ENCODE measurements around the gene HPCAL1.

The HPCAL1 gene

GRCh38 chr2:10428924-10429323 lies 126.2 kb downstream of the HPCAL1 start:
- Histone ChIP-seq H3K27me3 (replicated peaks in 2 of 5; ENCODE audit: control insufficient read depth in 4 of 5, insufficient read depth in 5 of 5, low read length in 4 of 5) (peaks cover 0 to 13% (median 0%) of the 10 kb centered on the region in 5 experiments), H3K36me3 (ENCODE audit: control insufficient read depth in 4 of 4, insufficient read depth in 4 of 4, low read length in 3 of 4) (peaks cover 2 to 42% (median 22%) of the 10 kb centered on the region in 4 experiments), H3K9me3 (ENCODE audit: control extremely low read depth in 1 of 5, control insufficient read depth in 4 of 5, insufficient read depth in 2 of 5, low read depth in 1 of 5, low read length in 4 of 5) (no peaks in the 10 kb centered on the region), H3K4me1 (ENCODE audit: control extremely low read depth in 1 of 4, control insufficient read depth in 4 of 4, insufficient read depth in 4 of 4, low read length in 3 of 4) (peaks cover 0 to 12% (median 8%) of the 10 kb centered on the region in 4 experiments), H3K4me3 (ENCODE audit: control insufficient read depth in 1 of 7, extremely low read depth in 1 of 7, insufficient read depth in 4 of 7, low read depth in 2 of 7, low read length in 6 of 7) (no peak overlapping the region), H3K27ac (ENCODE audit: insufficient read depth in 1 of 2, low read depth in 1 of 2, low read length in 2 of 2, poor library complexity in 1 of 2, severe bottlenecking in 2 of 2) (no peak overlapping the region)
- whole genome bisulfite sequencing (ENCODE audit: insufficient coverage) = 96% methylated on average over 3 of the region's 3 CpGs
- no peak for DNase-seq
- POLR2A ChIA-PET = no interaction called here
- CTCF ChIA-PET = no interaction called here

GRCh38 chr2:10430886-10431622 lies 128.3 kb downstream of the HPCAL1 start:
- no peaks in the 10 kb centered on the region for H3K9me3 ChIP-seq (ENCODE audit: control extremely low read depth in 1 of 5, control insufficient read depth in 4 of 5, insufficient read depth in 2 of 5, low read depth in 1 of 5, low read length in 4 of 5)
- no peak overlapping the region for H3K27ac ChIP-seq (ENCODE audit: insufficient read depth in 1 of 2, low read depth in 1 of 2, low read length in 2 of 2, poor library complexity in 1 of 2, severe bottlenecking in 2 of 2)
- peaks cover 0 to 14% (median 11%) of the 10 kb centered on the region in 4 experiments for H3K4me1 ChIP-seq (ENCODE audit: control extremely low read depth in 1 of 4, control insufficient read depth in 4 of 4, insufficient read depth in 4 of 4, low read length in 3 of 4)
- CTCF ChIA-PET = interaction anchor here (0.7 to 2.8 kb wide), 9 partner anchors 8 to 334 kb away, joined by 3 to 16 read pairs (median 3); no protein-coding TSS in a partner anchor
- POLR2A ChIA-PET = no interaction called here
- no peak overlapping the region for H3K4me3 ChIP-seq (ENCODE audit: control insufficient read depth in 1 of 7, extremely low read depth in 1 of 7, insufficient read depth in 4 of 7, low read depth in 2 of 7, low read length in 6 of 7)
- peaks cover 0 to 13% (median 0%) of the 10 kb centered on the region in 5 experiments for H3K27me3 ChIP-seq (replicated peaks in 2 of 5; ENCODE audit: control insufficient read depth in 4 of 5, insufficient read depth in 5 of 5, low read length in 4 of 5)
- DNase-seq = no peak
- H3K36me3 ChIP-seq (ENCODE audit: control insufficient read depth in 4 of 4, insufficient read depth in 4 of 4, low read length in 3 of 4) = peaks cover 0 to 21% (median 8%) of the 10 kb centered on the region in 4 experiments
- 93% methylated on average over 3 of the region's 8 CpGs for WGBS (ENCODE audit: insufficient coverage)

- Histone ChIP-seq H3K9me3 (ENCODE audit: control extremely low read depth in 1 of 5, control insufficient read depth in 4 of 5, insufficient read depth in 2 of 5, low read depth in 1 of 5, low read length in 4 of 5) (no peaks in the 10 kb centered on the region), H3K4me1 (ENCODE audit: control extremely low read depth in 1 of 4, control insufficient read depth in 4 of 4, insufficient read depth in 4 of 4, low read length in 3 of 4) (peaks cover 0 to 14% (median 11%) of the 10 kb centered on the region in 4 experiments), H3K27ac (ENCODE audit: insufficient read depth in 1 of 2, low read depth in 1 of 2, low read length in 2 of 2, poor library complexity in 1 of 2, severe bottlenecking in 2 of 2) (no peak overlapping the region), H3K27me3 (replicated peaks in 2 of 5; ENCODE audit: control insufficient read depth in 4 of 5, insufficient read depth in 5 of 5, low read length in 4 of 5) (peaks cover 0 to 13% (median 0%) of the 10 kb centered on the region in 5 experiments), H3K4me3 (ENCODE audit: control insufficient read depth in 1 of 7, extremely low read depth in 1 of 7, insufficient read depth in 4 of 7, low read depth in 2 of 7, low read length in 6 of 7) (peak overlapping the region in 5 of 7 experiments; percentile 2 to 73 (median 63)), H3K36me3 (ENCODE audit: control insufficient read depth in 4 of 4, insufficient read depth in 4 of 4, low read length in 3 of 4) (peaks cover 0 to 14% (median 3%) of the 10 kb centered on the region in 4 experiments)
- WGBS (ENCODE audit: insufficient coverage) = 69% methylated on average over 15 of the region's 16 CpGs
- POLR2A ChIA-PET = interaction anchor here (0.9 kb wide), 1 partner anchor 128 kb away, joined by 5 read pairs; no protein-coding TSS in a partner anchor
- CTCF ChIA-PET = interaction anchor here (0.8 to 4.4 kb wide), 9 partner anchors 7 to 335 kb away, joined by 3 to 80 read pairs (median 4); partner anchors contain the start of gene RRM2
- peak in 2 of 3 donors; percentile 43 for DNase-seq
These were observed 129.1 kb downstream of the HPCAL1 start for GRCh38 chr2:10431797-10432196.

- Histone ChIP-seq H3K4me3 (ENCODE audit: control insufficient read depth in 1 of 7, extremely low read depth in 1 of 7, insufficient read depth in 4 of 7, low read depth in 2 of 7, low read length in 6 of 7) (peak overlapping the region; percentile 2 to 73 (median 45)), H3K4me1 (ENCODE audit: control extremely low read depth in 1 of 4, control insufficient read depth in 4 of 4, insufficient read depth in 4 of 4, low read length in 3 of 4) (peaks cover 0 to 14% (median 11%) of the 10 kb centered on the region in 4 experiments), H3K27me3 (replicated peaks in 2 of 5; ENCODE audit: control insufficient read depth in 4 of 5, insufficient read depth in 5 of 5, low read length in 4 of 5) (peaks cover 0 to 13% (median 0%) of the 10 kb centered on the region in 5 experiments), H3K9me3 (ENCODE audit: control extremely low read depth in 1 of 5, control insufficient read depth in 4 of 5, insufficient read depth in 2 of 5, low read depth in 1 of 5, low read length in 4 of 5) (no peaks in the 10 kb centered on the region), H3K36me3 (ENCODE audit: control insufficient read depth in 4 of 4, insufficient read depth in 4 of 4, low read length in 3 of 4) (peaks cover 0 to 7% (median 0%) of the 10 kb centered on the region in 4 experiments), H3K27ac (ENCODE audit: insufficient read depth in 1 of 2, low read depth in 1 of 2, low read length in 2 of 2, poor library complexity in 1 of 2, severe bottlenecking in 2 of 2) (no peak overlapping the region)
- 14% methylated on average over 29 of the region's 49 CpGs for WGBS (ENCODE audit: insufficient coverage)
- peak in 2 of 3 donors; percentile 43 to 49 for DNase-seq
- ChIA-PET CTCF (interaction anchor here (1.3 to 4.4 kb wide), 7 partner anchors 12 to 360 kb away, joined by 3 to 80 read pairs (median 16); partner anchors contain the start of gene RRM2), POLR2A (interaction anchor here (0.9 kb wide), 1 partner anchor 128 kb away, joined by 5 read pairs; no protein-coding TSS in a partner anchor)
These were observed 129.8 kb downstream of the HPCAL1 start for GRCh38 chr2:10432311-10433181.

- H3K36me3 ChIP-seq (ENCODE audit: control insufficient read depth in 4 of 4, insufficient read depth in 4 of 4, low read length in 3 of 4) = peaks cover 0 to under 1% (median 0%) of the 10 kb centered on the region in 4 experiments
- ChIA-PET POLR2A (no interaction called here), CTCF (interaction anchor here (0.8 to 6.1 kb wide), 15 partner anchors 9 to 361 kb away, joined by 3 to 80 read pairs (median 14); partner anchors contain the start of genes ODC1 and RRM2)
- H3K27ac ChIP-seq (ENCODE audit: insufficient read depth in 1 of 2, low read depth in 1 of 2, low read length in 2 of 2, poor library complexity in 1 of 2, severe bottlenecking in 2 of 2) = no peak overlapping the region
- no peak overlapping the region for H3K4me3 ChIP-seq (ENCODE audit: control insufficient read depth in 1 of 7, extremely low read depth in 1 of 7, insufficient read depth in 4 of 7, low read depth in 2 of 7, low read length in 6 of 7)
- WGBS (ENCODE audit: insufficient coverage) = 96% methylated on average over 8 of the region's 10 CpGs
- H3K4me1 ChIP-seq (ENCODE audit: control extremely low read depth in 1 of 4, control insufficient read depth in 4 of 4, insufficient read depth in 4 of 4, low read length in 3 of 4) = peaks cover 0 to 14% (median 11%) of the 10 kb centered on the region in 4 experiments
- DNase-seq = peak in 1 of 3 donors; percentile 28
- H3K27me3 ChIP-seq (replicated peaks in 2 of 5; ENCODE audit: control insufficient read depth in 4 of 5, insufficient read depth in 5 of 5, low read length in 4 of 5) = peaks cover 0 to 13% (median 0%) of the 10 kb centered on the region in 5 experiments
- no peaks in the 10 kb centered on the region for H3K9me3 ChIP-seq (ENCODE audit: control extremely low read depth in 1 of 5, control insufficient read depth in 4 of 5, insufficient read depth in 2 of 5, low read depth in 1 of 5, low read length in 4 of 5)
These were observed 130.7 kb downstream of the HPCAL1 start for GRCh38 chr2:10433264-10433946.
